HepG2 (cell line): ENCODE measurements around the gene RPS19BP1. TPM values are rescaled to one million over a fixed set of nuclear protein-coding genes. Genes with fewer than 3 reads are reported as not detected.

ENCODE experiments used
- AHR ChIP-seq: IDR thresholded peaks from 2 replicates; pipeline ENCODE4 v1.6.1; 2018; ENCODE audit warnings: missing genetic modification reagents, missing compliant biosample characterization
- FOXM1 ChIP-seq: sonication (generic); formaldehyde crosslinking; IDR thresholded peaks from 2 replicates; pipeline ENCODE4 v1.5.0; 2020; ENCODE audit warnings: missing genetic modification reagents
- HMGXB3 ChIP-seq: sonication (generic); formaldehyde crosslinking; IDR thresholded peaks from 2 replicates; pipeline ENCODE4 v1.4.0; 2020; ENCODE audit warnings: missing genetic modification reagents, borderline replicate concordance
- HOXA7 ChIP-seq: sonication (generic); formaldehyde crosslinking; IDR thresholded peaks from 2 replicates; pipeline ENCODE4 v1.8.1; 2022; ENCODE audit warnings: mild to moderate bottlenecking, missing genetic modification reagents, moderate library complexity
- KAT8 ChIP-seq: IDR thresholded peaks from 2 replicates; pipeline ENCODE4 v1.6.1; 2016; ENCODE audit warnings: missing genetic modification reagents, missing compliant biosample characterization
- KIAA2018 ChIP-seq: sonication (generic); formaldehyde crosslinking; IDR thresholded peaks from 2 replicates; pipeline ENCODE4 v1.5.0; 2020; ENCODE audit warnings: mild to moderate bottlenecking, missing genetic modification reagents, borderline replicate concordance
- SNRNP70 ChIP-seq: fragments of 200-400 bp; formaldehyde crosslinking; IDR thresholded peaks from 2 replicates; pipeline ENCODE4 v1.6.1; 2017; ENCODE audit warnings: mild to moderate bottlenecking, low read depth, low read length, moderate library complexity
- THYN1 ChIP-seq: sonication (generic); formaldehyde crosslinking; IDR thresholded peaks from 2 replicates; pipeline ENCODE4 v1.8.1; 2023; ENCODE audit warnings: low read depth, mild to moderate bottlenecking, moderate library complexity, missing genetic modification reagents, borderline replicate concordance
- ZNF510 ChIP-seq: sonication (generic); formaldehyde crosslinking; IDR thresholded peaks from 2 replicates; pipeline ENCODE4 v1.4.0; 2020; ENCODE audit warnings: low read depth, mild to moderate bottlenecking, missing genetic modification reagents
- polyA plus RNA-seq, 8 experiments: library from polyadenylated mRNA; depleted of rRNA in 3 of 8; stranded (reverse) in 7 of 8; unstranded in 1 of 8; fragments of >200 nt; fragmentation: Illumina TruSeq in 4 of 8; extraction: Trizol in 4 of 8; gene quantifications; 2 replicates each; pipeline versions ENCODE4 v1.2.1 to v1.2.3, GENCODE V29; 2011 to 2016; ENCODE audit warnings: low read depth in 4 of 8, missing spikeins in 1 of 8, mixed read lengths in 1 of 8; ENCODE audit not compliant: insufficient read depth in 1 of 8
- total RNA-seq, 5 experiments: library from RNA; depleted of rRNA; stranded (reverse); fragments of >200 nt; fragmentation: Illumina TruSeq; extraction: Trizol; gene quantifications; 2 replicates each; pipeline ENCODE4 v1.2.3, GENCODE V29; 2016; ENCODE audit warnings: low read depth in 1 of 5

RPS19BP1 gene
- total and polyA plus RNA-seq, 2 of the 13 experiments (the other 11 are each of a cell fraction or from before 2014, with no cell fraction given): 44.3 to 81.3 TPM

GRCh38 chr22:39487826-39488520 is 44.6 kb downstream of the RPS19BP1 start (continued):
- TF ChIP-seq HMGXB3 (CRISPR knock-in tag) (no peak), ZNF510 (no peak), FOXM1 (no peak), SNRNP70 (no peak), AHR (CRISPR knock-in tag) (no peak), KIAA2018 (CRISPR knock-in tag) (no peak), KAT8 (CRISPR knock-in tag) (no peak), THYN1 (CRISPR knock-in tag) (no peak), HOXA7 (CRISPR knock-in tag) (no peak)
- TF ChIP-seq, all 625 proteins: peak for 0
